Colonic mucosa (tissue), 4 donors: ENCODE measurements around the gene YIF1A. TPM values are rescaled to one million over a fixed set of nuclear protein-coding genes. Genes with fewer than 3 reads are reported as not detected.
A peak's percentile ranks its signal among the peaks of the same experiment; 100 is the strongest.

Experiments
- DNase-seq: peaks from one replicate; pipeline ENCODE4 v3.0.0-alpha.2; 2020
- H3K27ac ChIP-seq: fragments of 200-600 bp; one replicate; pipeline ENCODE4 v1.8.0; 2021
- H3K27me3 ChIP-seq: fragments of 200-600 bp; one replicate; pipeline ENCODE4 v1.8.0; 2021
- H3K36me3 ChIP-seq: fragments of 200-600 bp; one replicate; pipeline ENCODE4 v1.8.0; 2021
- H3K4me1 ChIP-seq: fragments of 200-600 bp; one replicate; pipeline ENCODE4 v1.8.0; 2021; ENCODE audit warnings: mild to moderate bottlenecking
- H3K4me3 ChIP-seq: fragments of 200-600 bp; one replicate; pipeline ENCODE4 v1.8.0; 2021
- H3K9ac ChIP-seq, 2 donors: one replicate each; pipeline ENCODE4 v1.7.0; 2013; ENCODE audit warnings: control low read depth in 2 of 2, low read depth in 2 of 2, low read length in 2 of 2
- H3K9me3 ChIP-seq: fragments of 200-600 bp; one replicate; pipeline ENCODE4 v1.8.0; 2021
- CTCF ChIP-seq: fragments of 200-600 bp; IDR thresholded peaks from one replicate; pipeline ENCODE4 v1.8.0; 2022; ENCODE audit warnings: antibody characterized with exemption, mild to moderate bottlenecking
- intact Hi-C: fragments of 100-400 bp; cut with DNase I; formaldehyde crosslinking; loops from one replicate; pipeline ENCODE4 v1.14.1; 2022
- total RNA-seq, 2 donors: library from RNA; stranded (reverse); fragmentation: NEBNext Ultra II Directional in 1 of 2; extraction: Animal tissue kit (Norgen Biotek cat#: 25700) in 1 of 2; gene quantifications; one replicate each; pipeline ENCODE4 v1.2.1, GENCODE V29; 2021
- donor health status: healthy.
- donor health status: DM: no; HTN: no; CAD: no.
- donor health status: DM: no; HTN: no; CAD: no.

The YIF1A gene
- total RNA-seq, 2 donors from 2014 or later: 87.4 to 159 TPM

GRCh38 chr11:66267379-66268243 is 21.3 kb downstream of the YIF1A start:
- Histone ChIP-seq H3K9me3 (no peaks in the 10 kb centered on the region), H3K4me3 (peak overlapping the region; percentile 68), H3K27me3 (no peaks in the 10 kb centered on the region), H3K9ac (peak overlapping the region; percentile 79 to 95), H3K4me1 (peaks cover 10% of the 10 kb centered on the region), H3K36me3 (no peaks in the 10 kb centered on the region), H3K27ac (peak overlapping the region; percentile 93)
- no peak for TF ChIP-seq CTCF
- intact Hi-C loops: no loop called here
- DNase-seq: peak; percentile 92

- Histone ChIP-seq H3K27ac (peak overlapping the region; percentile 93), H3K36me3 (no peaks in the 10 kb centered on the region), H3K9ac (peak overlapping the region; percentile 53 to 79), H3K4me3 (peak overlapping the region; percentile 68), H3K9me3 (no peaks in the 10 kb centered on the region), H3K4me1 (peaks cover 10% of the 10 kb centered on the region), H3K27me3 (no peaks in the 10 kb centered on the region)
- TF ChIP-seq CTCF: no peak
- intact Hi-C loops: no loop called here
- no peak for DNase-seq
These were observed 21.9 kb downstream of the YIF1A start for GRCh38 chr11:66267039-66267378.

- Histone ChIP-seq H3K9ac (peak overlapping the region in 1 of 2 donors; percentile 53), H3K27me3 (no peaks in the 10 kb centered on the region), H3K36me3 (no peaks in the 10 kb centered on the region), H3K9me3 (no peaks in the 10 kb centered on the region), H3K4me1 (peaks cover 10% of the 10 kb centered on the region), H3K4me3 (peak overlapping the region; percentile 68), H3K27ac (peak overlapping the region; percentile 93)
- TF ChIP-seq CTCF: no peak
- intact Hi-C loops: no loop called here
- DNase-seq: no peak
These were observed 22.4 kb downstream of the YIF1A start for GRCh38 chr11:66266378-66267038.

GRCh38 chr11:66265531-66266377 is 23.2 kb downstream of the YIF1A start:
- TF ChIP-seq CTCF: no peak
- peaks cover 10% of the 10 kb centered on the region for H3K4me1 ChIP-seq
- no peak overlapping the region for H3K9ac ChIP-seq
- H3K27me3 ChIP-seq: no peaks in the 10 kb centered on the region
- no peak overlapping the region for H3K4me3 ChIP-seq
- intact Hi-C loops: no loop called here
- no peaks in the 10 kb centered on the region for H3K36me3 ChIP-seq
- H3K27ac ChIP-seq: no peak overlapping the region
- no peak for DNase-seq
- no peaks in the 10 kb centered on the region for H3K9me3 ChIP-seq

GRCh38 chr11:66264914-66265313 is 24.0 kb downstream of the YIF1A start:
- H3K9me3 ChIP-seq: no peaks in the 10 kb centered on the region
- no peaks in the 10 kb centered on the region for H3K27me3 ChIP-seq
- peaks cover 10% of the 10 kb centered on the region for H3K4me1 ChIP-seq
- TF ChIP-seq CTCF: no peak
- H3K36me3 ChIP-seq: no peaks in the 10 kb centered on the region
- H3K9ac ChIP-seq: no peak overlapping the region
- no peak overlapping the region for H3K27ac ChIP-seq
- no peak overlapping the region for H3K4me3 ChIP-seq
- intact Hi-C loops: no loop called here
- DNase-seq: no peak
